IMR-90 (cell line): ENCODE data around the gene APOC1. TPM values are rescaled to one million over a fixed set of nuclear protein-coding genes. Genes with fewer than 3 reads are reported as not detected.

Experiments used
- ATAC-seq: fragments of 200-7000 bp; cut with Tn5 transposase; 2 replicates; pipeline ENCODE4 v1.9.1; 2020; ENCODE audit warnings: low read depth, mild to moderate bottlenecking, moderate library complexity
- BruUV-seq: library from RNA; stranded (reverse); fragments of 400-500 nt; replicated peaks from 2 replicates; lab custom pipeline; 2021; lab: Mats Ljungman, UMichigan
- CTCF ChIA-PET: fragments of 300-600 bp; formaldehyde crosslinking; extraction: SDS; loops from one replicate; lab custom pipeline; 2021; ENCODE audit warnings: antibody characterized with exemption; lab: Yijun Ruan, JAX
- POLR2A ChIA-PET: fragments of 300-600 bp; sonication (Branson Sonifier 250); formaldehyde crosslinking; loops from one replicate; lab custom pipeline; 2022; ENCODE audit warnings: antibody characterized with exemption; ENCODE audit not compliant: unreplicated experiment; lab: Charles Lee
- DNase-seq: peaks from one replicate; pipeline ENCODE4 v3.0.0; 2013
- H2AFZ ChIP-seq: replicated peaks from 2 replicates; pipeline ENCODE3; 2013; ENCODE audit warnings: low read length, mild to moderate bottlenecking; ENCODE audit not compliant: poor library complexity
- H2AK5ac ChIP-seq: 2 replicates; pipeline ENCODE4 v1.6.1; 2013; ENCODE audit warnings: low read depth, low read length, inconsistent platforms
- H2AK9ac ChIP-seq: replicated peaks from 2 replicates; pipeline ENCODE3; 2013; ENCODE audit warnings: mild to moderate bottlenecking, low read depth, low read length, moderate library complexity; ENCODE audit not compliant: poor library complexity
- H2BK120ac ChIP-seq: 2 replicates; pipeline ENCODE4 v1.6.1; 2013; ENCODE audit warnings: low read depth, low read length, inconsistent platforms
- H2BK15ac ChIP-seq: 3 replicates; pipeline ENCODE4 v1.6.1; 2013; ENCODE audit warnings: low read depth, low read length, inconsistent platforms
- H2BK20ac ChIP-seq: 2 replicates; pipeline ENCODE4 v1.6.1; 2013; ENCODE audit warnings: low read depth, mild to moderate bottlenecking, inconsistent platforms, low read length, moderate library complexity
- H2BK5ac ChIP-seq: 2 replicates; pipeline ENCODE4 v1.6.1; 2013; ENCODE audit warnings: mild to moderate bottlenecking, low read depth, low read length, inconsistent platforms; ENCODE audit not compliant: poor library complexity, severe bottlenecking
- H3K14ac ChIP-seq: replicated peaks from 2 replicates; pipeline ENCODE4 v1.6.1; 2013; ENCODE audit warnings: low read depth, low read length, inconsistent platforms
- H3K18ac ChIP-seq: 2 replicates; pipeline ENCODE4 v1.6.1; 2013; ENCODE audit warnings: low read depth, low read length, control low read depth
- H3K23ac ChIP-seq: 2 replicates; pipeline ENCODE4 v1.6.1; 2013; ENCODE audit warnings: low read depth, low read length, inconsistent platforms
- H3K27ac ChIP-seq: 2 replicates; pipeline ENCODE4 v1.5.1; 2013; ENCODE audit warnings: mild to moderate bottlenecking, control low read depth, low read length; ENCODE audit not compliant: insufficient read depth
- H3K27me3 ChIP-seq: 2 replicates; pipeline ENCODE4 v1.6.1; 2013; ENCODE audit warnings: low read length; ENCODE audit not compliant: control insufficient read depth, insufficient read depth
- H3K36me3 ChIP-seq: 2 replicates; pipeline ENCODE4 v1.6.1; 2013; ENCODE audit warnings: low read length, mixed read lengths; ENCODE audit not compliant: control insufficient read depth, insufficient read depth
- H3K4ac ChIP-seq: 2 replicates; pipeline ENCODE4 v1.6.1; 2013; ENCODE audit warnings: low read depth, low read length, inconsistent platforms
- H3K4me1 ChIP-seq: 2 replicates; pipeline ENCODE4 v1.6.1; 2013; ENCODE audit warnings: low read length, mixed read lengths; ENCODE audit not compliant: control insufficient read depth, insufficient read depth
- H3K4me2 ChIP-seq: 2 replicates; pipeline ENCODE4 v1.6.1; 2013; ENCODE audit warnings: low read depth, mild to moderate bottlenecking, control low read depth, low read length, moderate library complexity
- H3K4me3 ChIP-seq: 2 replicates; pipeline ENCODE4 v1.5.1; 2013; ENCODE audit warnings: low read depth, mild to moderate bottlenecking, control low read depth, low read length, moderate library complexity; ENCODE audit not compliant: insufficient read depth
- H3K56ac ChIP-seq: 2 replicates; pipeline ENCODE4 v1.6.1; 2013; ENCODE audit warnings: low read length, inconsistent platforms; ENCODE audit not compliant: insufficient read depth; ENCODE audit errors: extremely low read depth
- H3K79me1 ChIP-seq, 2 experiments: 2 replicates each; pipeline ENCODE4 v1.6.1; 2013; ENCODE audit warnings: low read length in 2 of 2, inconsistent platforms in 1 of 2, low read depth in 1 of 2
- H3K9ac ChIP-seq: 2 replicates; pipeline ENCODE4 v1.6.1; 2013; ENCODE audit warnings: low read depth, low read length, control low read depth
- H3K9me1 ChIP-seq: 2 replicates; pipeline ENCODE4 v1.6.1; 2013; ENCODE audit warnings: low read length, inconsistent platforms; ENCODE audit not compliant: insufficient read depth
- H3K9me3 ChIP-seq: 2 replicates; pipeline ENCODE4 v1.6.1; 2013; ENCODE audit warnings: low read length; ENCODE audit not compliant: control insufficient read depth, insufficient read depth
- H4K20me1 ChIP-seq: 2 replicates; pipeline ENCODE4 v1.6.1; 2013; ENCODE audit warnings: low read length, inconsistent platforms; ENCODE audit not compliant: insufficient read depth
- H4K5ac ChIP-seq: 2 replicates; pipeline ENCODE4 v1.6.1; 2013; ENCODE audit warnings: mild to moderate bottlenecking, low read depth, low read length, control low read depth
- H4K8ac ChIP-seq, 2 experiments: 2 replicates each; pipeline ENCODE4 v1.6.1; 2013; ENCODE audit warnings: low read depth in 2 of 2, low read length in 2 of 2, control low read depth in 1 of 2, inconsistent platforms in 1 of 2
- H4K91ac ChIP-seq: 2 replicates; pipeline ENCODE4 v1.6.1; 2013; ENCODE audit warnings: low read depth, low read length, inconsistent platforms; ENCODE audit not compliant: insufficient read depth
- SMC3 ChIP-seq: fragments of 150-350 bp; IDR thresholded peaks from 2 replicates; pipeline ENCODE4 v1.6.1; 2016; ENCODE audit warnings: low read depth, mild to moderate bottlenecking, antibody characterized with exemption, low read length, moderate library complexity
- WGBS, 2 experiments: methylation state at CpG; one replicate each; pipeline versions ENCODE4 v1.1.5 to v1.1.7; 2013; ENCODE audit warnings: missing lambda C conversion rate in 2 of 2; ENCODE audit not compliant: insufficient read length in 1 of 2; ENCODE audit errors: extremely low coverage in 2 of 2; 5-methylcytosine and 5-hydroxymethylcytosine counted together
- dilution Hi-C: fragments of 300-500 bp; cut with HindIII; formaldehyde crosslinking; loops from one replicate; pipeline ENCODE4 v1.14.3; 2018; ENCODE audit warnings: low sequenced_read_pairs; ENCODE audit not compliant: unreplicated experiment
- in situ Hi-C: fragments of 300-500 bp; cut with MboI; formaldehyde crosslinking; loops from 3 replicates; pipeline ENCODE4 v1.14.3; 2019; ENCODE audit warnings: low sequenced_read_pairs, inconsistent platforms, mixed read lengths
- intact Hi-C: fragments of 100-400 bp; cut with micrococcal nuclease; formaldehyde crosslinking; loops from 2 replicates; pipeline ENCODE4 v1.10.0; 2022
- polyA plus RNA-seq, 3 experiments: library from polyadenylated mRNA; depleted of rRNA; stranded (reverse); fragments of >200 nt; gene quantifications; 2 replicates each; pipeline ENCODE4 v1.2.3, GENCODE V29; 2012; ENCODE audit warnings: low replicate concordance in 1 of 3
- total RNA-seq: library from RNA; depleted of rRNA; stranded (reverse); fragments of >200 nt; gene quantifications from 2 replicates; pipeline ENCODE4 v1.2.3, GENCODE V29; 2012
- TF ChIP-seq, protein P1 (sequence below): fragments of 150-350 bp; IDR thresholded peaks from 2 replicates; pipeline ENCODE4 v1.6.1; 2017; ENCODE audit warnings: mild to moderate bottlenecking, antibody characterized with exemption, low read length, low read depth

APOC1 gene
- total and polyA plus RNA-seq, 2 of the 4 experiments (the other 2 are of a cell fraction) = 1.1 TPM; not detected in 1

DNA sequence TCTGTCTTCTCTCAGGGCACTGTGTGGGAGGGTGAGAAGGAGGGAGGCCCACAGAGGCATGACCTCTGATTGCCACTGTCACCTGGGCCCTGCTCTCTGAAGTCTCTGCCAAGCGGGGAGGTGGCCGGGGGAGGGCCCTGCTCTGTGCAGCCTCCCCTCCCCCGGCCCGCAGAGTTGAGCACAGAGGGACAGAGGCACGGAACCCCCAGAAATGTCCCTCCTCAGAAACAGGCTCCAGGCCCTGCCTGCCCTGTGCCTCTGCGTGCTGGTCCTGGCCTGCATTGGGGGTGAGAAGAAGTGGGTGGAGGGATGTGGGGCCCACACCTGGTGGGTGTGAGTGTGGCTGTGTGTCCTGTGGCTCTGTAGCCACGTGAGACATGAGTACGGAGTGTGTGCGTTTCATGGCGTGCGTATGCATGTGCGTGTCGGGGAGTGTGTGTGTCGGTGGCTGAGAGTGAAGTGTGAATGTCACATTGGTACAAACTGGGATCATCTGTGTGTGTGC lies 27.7 kb downstream of the APOC1 start, which contains the start of gene APOC4:
Gene APOC4, plus strand, starts transcription at position 171 of the 505 bp plus-strand sequence. Its CDS starts 41 bp downstream, at position 212.
- H2BK15ac ChIP-seq = no peak within 1 kb of the TSS
- H3K9ac ChIP-seq = no peak within 1 kb of the TSS
- no peak within 1 kb of the TSS for H4K5ac ChIP-seq
- H2BK5ac ChIP-seq = no peak within 1 kb of the TSS
- DNase-seq (no peak), ATAC-seq (no peak)
- no peak within 1 kb of the TSS for H3K4me2 ChIP-seq
- intact Hi-C loops = no loop called here
- no peaks in the 10 kb centered on the region for H3K36me3 ChIP-seq
- no peak within 1 kb of the TSS for H4K8ac ChIP-seq
- TF ChIP-seq, protein P1, sequence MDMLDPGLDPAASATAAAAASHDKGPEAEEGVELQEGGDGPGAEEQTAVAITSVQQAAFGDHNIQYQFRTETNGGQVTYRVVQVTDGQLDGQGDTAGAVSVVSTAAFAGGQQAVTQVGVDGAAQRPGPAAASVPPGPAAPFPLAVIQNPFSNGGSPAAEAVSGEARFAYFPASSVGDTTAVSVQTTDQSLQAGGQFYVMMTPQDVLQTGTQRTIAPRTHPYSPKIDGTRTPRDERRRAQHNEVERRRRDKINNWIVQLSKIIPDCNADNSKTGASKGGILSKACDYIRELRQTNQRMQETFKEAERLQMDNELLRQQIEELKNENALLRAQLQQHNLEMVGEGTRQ = no peak
- no peak for TF ChIP-seq SMC3
- H3K9me3 ChIP-seq = no peaks in the 10 kb centered on the region
- in situ Hi-C loops = no loop called here
- no peak within 1 kb of the TSS for H3K4me3 ChIP-seq
- CTCF ChIA-PET = no interaction called here
- BruUV-seq = no TSS peak
- no peaks in the 10 kb centered on the region for H4K20me1 ChIP-seq
- 94% methylated on average over 7 of the region's 14 CpGs; no CpG with 5 or more reads in 1 of the 2 experiments for WGBS, 2 experiments
- H2AK9ac ChIP-seq = no peak within 1 kb of the TSS
- dilution Hi-C loops = no loop called here
- H3K4me1 ChIP-seq = no peaks in the 10 kb centered on the region
- no peak within 1 kb of the TSS for H3K14ac ChIP-seq
- H3K27me3 ChIP-seq = peaks cover 6% of the 10 kb centered on the region; the same call in 1 of the 2 replicates
- H2BK20ac ChIP-seq = no peak within 1 kb of the TSS
- no peak within 1 kb of the TSS for H3K56ac ChIP-seq
- no peak within 1 kb of the TSS for H3K4ac ChIP-seq
- no peak within 1 kb of the TSS for H2BK120ac ChIP-seq
- no peak within 1 kb of the TSS for H3K27ac ChIP-seq
- no peak within 1 kb of the TSS for H2AK5ac ChIP-seq
- peak within 1 kb of the TSS; percentile 5 for H2AFZ ChIP-seq
- no peaks in the 10 kb centered on the region for H3K9me1 ChIP-seq
- no peaks in the 10 kb centered on the region for H3K79me1 ChIP-seq
- H3K23ac ChIP-seq = no peak within 1 kb of the TSS
- no peak within 1 kb of the TSS for H4K91ac ChIP-seq
- POLR2A ChIA-PET = no interaction called here
- H3K18ac ChIP-seq = no peak within 1 kb of the TSS
